Activated naive CD8-positive, alpha-beta T cell (primary cell): Measurements from ENCODE around the gene DCPS.
"Not testable (repeated sequence)": the region's sequence is repeated elsewhere in the genome, so short reads cannot be mapped to it uniquely, and the experiment has no call there.

Source experiments
- H3K27ac Mint-ChIP-seq: one replicate; pipeline ENCODE4 v1.8.0; 2021; ENCODE audit warnings: mixed read lengths
- H3K27me3 Mint-ChIP-seq: one replicate; pipeline ENCODE4 v1.8.0; 2021; ENCODE audit warnings: mixed read lengths
- H3K36me3 Mint-ChIP-seq: one replicate; pipeline ENCODE4 v1.8.0; 2021; ENCODE audit warnings: mixed read lengths
- H3K4me1 Mint-ChIP-seq: one replicate; pipeline ENCODE4 v1.8.0; 2021; ENCODE audit warnings: low read depth, mixed read lengths
- H3K4me3 Mint-ChIP-seq: one replicate; pipeline ENCODE4 v1.8.0; 2021; ENCODE audit warnings: mild to moderate bottlenecking, mixed read lengths
- H3K9me3 Mint-ChIP-seq: one replicate; pipeline ENCODE4 v1.8.0; 2021; ENCODE audit warnings: low read depth, mixed read lengths

The DCPS gene

DNA sequence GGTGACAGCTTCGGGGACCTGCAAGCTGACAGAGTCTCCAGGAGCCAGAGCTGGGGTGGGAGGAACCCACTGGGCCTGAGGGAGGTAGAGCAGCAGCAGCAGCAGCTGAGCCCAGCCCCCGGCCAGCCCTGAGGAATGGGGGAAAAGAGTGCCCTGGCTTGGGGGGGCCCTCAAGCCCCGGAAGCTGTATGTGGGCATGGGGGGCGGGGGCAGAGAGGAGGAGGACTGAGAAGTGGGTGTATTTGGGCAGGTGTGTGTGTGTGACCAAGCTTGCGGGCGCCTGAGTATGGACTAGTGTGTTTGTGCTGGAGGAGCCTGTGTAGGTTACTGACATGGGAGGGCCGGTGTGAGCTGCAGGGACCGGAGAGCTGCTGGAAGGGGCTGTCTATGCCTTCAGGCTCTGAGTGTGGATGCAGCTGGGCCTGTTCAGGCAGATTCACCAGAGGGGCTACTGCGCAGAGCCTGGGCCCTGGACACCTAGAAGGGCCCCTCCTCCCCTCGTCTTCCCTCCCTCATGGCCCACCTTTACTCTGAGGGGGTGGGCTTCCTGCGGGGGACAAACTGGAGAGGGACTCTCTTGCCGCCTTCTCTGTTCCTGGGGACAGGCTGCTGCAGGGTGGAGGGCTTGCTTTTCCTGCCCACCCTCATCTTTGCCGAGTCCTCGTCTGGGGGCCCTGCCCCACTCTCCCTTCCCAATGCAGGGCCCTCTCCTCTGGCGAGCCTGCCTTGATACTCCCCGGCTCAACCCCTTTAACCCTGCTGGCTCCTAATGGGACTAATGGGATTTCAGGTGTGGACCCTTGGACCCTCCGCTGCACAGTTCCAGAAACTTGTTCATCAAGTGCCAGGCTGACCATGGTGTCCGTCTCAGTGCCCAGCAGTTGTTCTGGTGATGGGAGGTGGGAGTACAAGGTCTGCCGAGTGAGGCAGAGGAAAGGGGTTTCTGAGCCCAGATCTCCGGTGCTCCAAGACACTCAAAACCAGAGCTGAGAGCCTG is 79.8 kb downstream of the DCPS start:
- Mint-ChIP-seq H3K4me3 (no peak overlapping the region), H3K36me3 (no peaks in the 10 kb centered on the region), H3K27me3 (no peaks in the 10 kb centered on the region)

DNA sequence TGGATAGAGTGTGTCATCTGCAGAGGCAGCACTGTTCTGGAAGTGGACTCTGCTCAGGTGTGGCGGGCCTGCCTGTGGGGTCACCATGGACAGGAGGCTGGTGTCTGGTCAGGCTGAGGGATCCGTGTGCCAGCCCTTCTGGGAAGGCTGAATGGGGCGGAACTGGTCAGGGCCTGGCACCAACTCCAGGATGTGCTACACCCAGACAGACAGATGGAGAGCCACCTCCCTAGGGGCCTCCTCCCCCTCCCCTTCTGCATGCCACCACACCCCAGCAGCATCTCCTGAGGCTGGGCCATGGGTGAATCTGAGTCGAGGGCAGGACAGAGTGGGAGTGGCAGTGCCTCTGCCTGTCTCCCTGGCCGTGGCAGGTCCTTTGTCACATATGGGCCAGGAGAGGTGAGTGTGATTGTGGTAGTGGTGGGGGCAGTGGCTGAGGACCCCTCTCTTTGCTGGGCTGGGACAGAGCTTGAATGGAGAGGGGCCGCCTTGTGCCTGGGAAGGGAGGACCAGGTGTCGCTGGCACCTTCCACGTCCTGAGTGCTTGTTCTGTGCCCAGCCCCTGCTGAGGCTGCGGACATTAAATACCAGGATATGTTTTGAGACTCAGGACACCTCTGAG is 80.7 kb downstream of the DCPS start:
- H3K36me3 Mint-ChIP-seq, result no peaks in the 10 kb centered on the region
- H3K9me3 Mint-ChIP-seq, result no peaks in the 10 kb centered on the region
- H3K27ac Mint-ChIP-seq, result no peak overlapping the region
- H3K4me1 Mint-ChIP-seq, result no peaks in the 10 kb centered on the region
- H3K4me3 Mint-ChIP-seq, result no peak overlapping the region
- no peaks in the 10 kb centered on the region for H3K27me3 Mint-ChIP-seq

More for the DNA sequence above, 79.8 kb downstream of the DCPS start:
- H3K9me3 Mint-ChIP-seq, result no peaks in the 10 kb centered on the region
- H3K4me1 Mint-ChIP-seq, result no peaks in the 10 kb centered on the region
- H3K27ac Mint-ChIP-seq, result no peak overlapping the region

DNA sequence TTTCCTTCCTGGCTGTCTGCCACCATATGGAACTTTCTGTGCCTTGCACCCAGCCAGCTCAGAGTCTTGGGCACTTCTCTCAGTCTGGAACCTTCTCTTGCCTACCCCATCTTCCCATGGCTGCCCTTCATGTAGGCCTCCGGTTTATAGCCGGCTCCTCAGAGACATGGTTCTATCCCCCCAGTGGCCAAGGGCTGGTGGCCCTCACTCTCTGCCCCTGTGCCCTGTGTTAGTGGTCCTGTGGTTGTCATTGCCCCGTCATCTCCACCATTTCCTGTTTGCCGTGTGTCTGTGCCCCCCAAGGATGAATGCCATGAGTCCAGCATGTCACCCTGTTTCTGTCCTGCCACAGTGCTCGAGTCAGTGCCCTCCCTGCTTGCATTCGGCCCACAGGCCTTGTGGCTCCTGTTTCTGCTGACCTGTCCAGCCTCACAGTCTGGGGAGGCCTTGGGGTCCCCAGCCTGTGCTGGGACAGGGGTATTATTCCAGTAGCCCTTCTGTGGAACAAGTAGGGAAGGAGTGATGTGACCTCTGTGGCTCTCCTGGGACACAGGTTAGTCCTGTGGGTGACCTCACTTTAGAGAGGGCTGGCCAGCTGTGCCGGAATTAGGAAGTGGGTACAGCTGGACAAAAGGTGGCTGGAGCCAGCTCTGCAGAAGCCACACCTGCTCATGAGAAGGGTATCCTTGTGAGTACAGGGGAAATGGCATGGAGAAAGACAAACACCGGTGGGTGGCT is 82.3 kb downstream of the DCPS start:
- H3K27me3 Mint-ChIP-seq, result no peaks in the 10 kb centered on the region
- no peak overlapping the region for H3K27ac Mint-ChIP-seq
- H3K9me3 Mint-ChIP-seq, result no peaks in the 10 kb centered on the region
- no peaks in the 10 kb centered on the region for H3K4me1 Mint-ChIP-seq
- H3K4me3 Mint-ChIP-seq, result no peak overlapping the region
- H3K36me3 Mint-ChIP-seq, result no peaks in the 10 kb centered on the region

DNA sequence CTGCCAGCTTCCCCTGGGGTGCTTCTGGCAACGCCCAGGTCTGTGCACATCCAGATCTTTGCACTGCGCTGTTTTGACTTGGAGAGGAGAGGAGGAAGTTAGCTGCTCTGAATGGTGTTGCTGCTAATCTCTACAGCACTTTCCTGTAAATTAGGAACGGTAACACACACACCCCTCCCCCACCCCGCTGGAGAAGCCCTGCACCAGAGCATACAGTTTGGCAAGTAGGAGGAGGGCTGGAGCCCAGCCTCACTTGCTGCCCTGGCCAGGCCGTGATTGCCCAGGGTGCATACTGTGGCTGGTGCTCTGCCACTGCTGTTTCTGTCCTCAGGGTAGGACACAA is 82.8 kb downstream of the DCPS start:
- H3K36me3 Mint-ChIP-seq, H3K4me3 Mint-ChIP-seq, H3K27me3 Mint-ChIP-seq, H3K9me3 Mint-ChIP-seq, H3K27ac Mint-ChIP-seq, H3K4me1 Mint-ChIP-seq: not testable (repeated sequence)

DNA sequence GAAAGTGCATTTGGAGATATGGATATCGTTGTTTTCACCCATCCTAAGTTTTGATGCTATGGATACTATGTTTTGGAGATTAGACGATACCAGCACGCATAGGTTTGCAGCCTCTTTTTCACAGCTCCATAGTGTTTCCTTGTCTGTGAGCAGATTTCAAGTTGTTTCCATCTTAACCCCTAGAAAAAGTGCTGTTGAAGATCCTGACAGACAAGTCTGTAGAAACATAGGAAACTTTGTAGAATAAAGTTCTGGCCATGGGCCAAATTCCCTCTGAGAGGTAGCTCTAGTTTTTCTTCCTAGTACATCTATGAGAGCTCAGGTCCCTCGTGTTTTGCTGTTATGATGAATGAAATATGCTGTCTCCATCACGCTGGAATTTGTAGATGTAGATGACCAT is 84.0 kb downstream of the DCPS start:
- Mint-ChIP-seq H3K36me3 (no peaks in the 10 kb centered on the region), H3K9me3 (no peaks in the 10 kb centered on the region), H3K4me3 (no peak overlapping the region), H3K27me3 (no peaks in the 10 kb centered on the region), H3K4me1 (peaks cover 2% of the 10 kb centered on the region), H3K27ac (no peak overlapping the region)

DNA sequence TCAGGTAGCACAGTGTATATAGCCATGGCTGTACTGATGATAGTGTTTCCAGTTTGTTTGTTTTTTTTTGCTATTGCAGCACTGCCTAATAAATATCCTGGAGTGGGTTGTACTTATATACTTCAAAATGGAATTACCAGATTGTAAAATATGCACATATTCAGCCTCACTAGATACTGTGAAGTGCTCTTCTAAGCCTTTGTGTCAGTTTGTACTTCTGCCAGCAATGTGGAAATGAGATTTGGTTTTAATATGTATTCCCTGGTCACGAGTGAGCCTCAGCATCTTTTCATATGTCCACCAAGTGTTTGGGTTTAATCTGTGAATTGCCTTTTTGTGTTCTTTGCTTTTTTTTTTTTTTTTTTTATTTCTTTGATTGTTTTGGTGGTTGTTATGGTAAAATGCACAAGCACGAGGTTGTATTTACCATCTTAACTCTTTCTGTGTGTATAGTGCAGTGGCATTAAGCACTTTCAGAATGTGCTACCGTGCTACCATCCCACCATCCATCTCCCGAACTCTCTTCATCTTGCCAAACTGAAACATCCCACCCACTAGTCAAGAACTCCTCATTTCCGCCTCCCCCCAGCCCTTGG is 86.5 kb downstream of the DCPS start:
- no peak overlapping the region for H3K4me3 Mint-ChIP-seq
- H3K27ac Mint-ChIP-seq, result no peak overlapping the region
- no peaks in the 10 kb centered on the region for H3K27me3 Mint-ChIP-seq
- no peaks in the 10 kb centered on the region for H3K9me3 Mint-ChIP-seq
- H3K4me1 Mint-ChIP-seq, result peaks cover 2% of the 10 kb centered on the region
- no peaks in the 10 kb centered on the region for H3K36me3 Mint-ChIP-seq

DNA sequence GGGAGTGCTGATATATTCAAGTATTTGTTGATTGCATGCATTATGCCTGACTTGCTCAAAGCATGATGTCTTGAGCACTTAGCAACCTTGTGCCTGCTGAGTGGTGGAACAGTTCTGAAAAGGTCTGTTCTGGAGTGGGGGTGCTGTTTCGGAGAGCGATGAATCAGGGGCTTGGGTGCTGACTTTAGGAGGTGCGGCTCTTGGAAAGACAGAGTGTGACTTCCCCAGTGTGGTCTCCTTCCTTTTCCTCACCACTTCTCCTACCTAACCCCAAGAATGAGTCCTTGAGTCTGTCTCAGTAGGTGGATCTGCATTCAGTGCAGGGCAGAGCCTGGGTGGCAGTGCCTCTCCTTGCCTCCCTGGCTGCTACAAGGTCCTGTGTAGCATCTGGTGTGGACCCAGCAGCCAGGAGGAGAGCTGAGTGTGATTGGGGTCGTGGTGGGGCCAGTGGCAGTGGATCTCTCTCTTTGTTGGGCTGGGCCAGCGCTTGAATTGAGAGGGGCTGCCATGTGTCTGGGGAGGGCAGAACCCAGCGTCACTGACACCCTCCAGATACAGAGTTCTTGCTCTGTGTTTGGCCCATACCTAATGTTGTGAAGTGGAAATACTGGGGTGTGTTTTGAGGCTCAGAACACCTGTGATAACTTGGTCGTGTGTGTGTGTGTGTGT is 87.6 kb downstream of the DCPS start:
- Mint-ChIP-seq H3K27ac (no peak overlapping the region), H3K4me1 (peaks cover 2% of the 10 kb centered on the region)

DNA sequence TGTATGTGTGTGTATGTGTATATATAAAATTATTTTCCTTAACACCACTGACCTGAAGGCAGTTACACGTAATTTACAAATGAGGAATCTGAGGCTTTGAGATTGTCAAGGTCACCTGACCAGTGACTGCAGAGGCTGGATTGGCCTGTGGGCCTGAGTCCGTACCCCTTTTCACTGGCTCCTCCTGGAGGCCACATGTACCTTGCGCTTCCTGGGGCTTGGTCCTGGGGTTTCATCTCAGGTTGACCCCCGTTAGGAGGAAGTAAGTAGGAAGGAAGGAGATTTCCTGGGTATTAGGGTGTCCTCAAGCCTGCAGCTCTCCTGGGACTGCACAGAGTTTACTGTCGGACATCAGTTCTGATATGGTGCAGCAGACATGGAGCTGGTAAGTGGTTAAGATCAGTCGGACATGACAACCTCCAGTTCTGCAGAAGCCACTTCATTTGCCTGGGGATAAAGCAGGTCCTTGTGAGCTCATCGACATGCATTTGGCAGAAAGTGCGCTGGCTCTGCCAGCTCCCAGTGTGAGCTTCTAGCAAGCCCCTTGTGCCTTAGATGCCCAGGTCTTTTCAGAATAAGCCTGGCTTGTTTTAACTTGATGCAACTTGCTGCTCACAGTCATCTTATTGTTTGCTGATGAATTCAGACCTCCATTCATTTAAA is 88.2 kb downstream of the DCPS start:
- no peak overlapping the region for H3K27ac Mint-ChIP-seq
- H3K27me3 Mint-ChIP-seq, result no peaks in the 10 kb centered on the region
- H3K36me3 Mint-ChIP-seq, result no peaks in the 10 kb centered on the region
- no peak overlapping the region for H3K4me3 Mint-ChIP-seq
- no peaks in the 10 kb centered on the region for H3K9me3 Mint-ChIP-seq
- peaks cover 2% of the 10 kb centered on the region for H3K4me1 Mint-ChIP-seq

More for the DNA sequence above, 87.6 kb downstream of the DCPS start:
- no peaks in the 10 kb centered on the region for H3K27me3 Mint-ChIP-seq
- no peaks in the 10 kb centered on the region for H3K36me3 Mint-ChIP-seq
- no peaks in the 10 kb centered on the region for H3K9me3 Mint-ChIP-seq
- H3K4me3 Mint-ChIP-seq, result no peak overlapping the region

DNA sequence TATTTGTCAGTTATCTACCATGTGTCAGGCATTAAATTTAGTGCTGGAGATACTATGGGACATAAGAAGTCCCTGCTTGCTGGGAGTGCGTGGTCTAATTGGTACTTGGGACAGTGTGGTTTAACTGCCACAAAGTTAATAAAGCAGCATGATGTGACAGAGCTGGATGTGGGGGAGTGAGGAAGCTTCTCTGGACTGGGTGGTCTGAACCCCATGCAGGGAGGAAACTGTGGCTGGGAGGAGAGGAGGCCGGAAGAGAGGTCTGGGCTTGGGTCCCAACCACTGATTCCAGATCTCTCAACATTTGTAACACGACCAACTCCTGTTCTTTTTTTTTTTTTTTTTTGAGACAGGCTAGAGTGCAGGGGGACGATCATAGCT is 88.8 kb downstream of the DCPS start:
- no peak overlapping the region for H3K4me3 Mint-ChIP-seq
- H3K27ac Mint-ChIP-seq, result no peak overlapping the region
- H3K4me1 Mint-ChIP-seq, result peaks cover 2% of the 10 kb centered on the region
- H3K36me3 Mint-ChIP-seq, result no peaks in the 10 kb centered on the region
- no peaks in the 10 kb centered on the region for H3K27me3 Mint-ChIP-seq
- H3K9me3 Mint-ChIP-seq, result no peaks in the 10 kb centered on the region

DNA sequence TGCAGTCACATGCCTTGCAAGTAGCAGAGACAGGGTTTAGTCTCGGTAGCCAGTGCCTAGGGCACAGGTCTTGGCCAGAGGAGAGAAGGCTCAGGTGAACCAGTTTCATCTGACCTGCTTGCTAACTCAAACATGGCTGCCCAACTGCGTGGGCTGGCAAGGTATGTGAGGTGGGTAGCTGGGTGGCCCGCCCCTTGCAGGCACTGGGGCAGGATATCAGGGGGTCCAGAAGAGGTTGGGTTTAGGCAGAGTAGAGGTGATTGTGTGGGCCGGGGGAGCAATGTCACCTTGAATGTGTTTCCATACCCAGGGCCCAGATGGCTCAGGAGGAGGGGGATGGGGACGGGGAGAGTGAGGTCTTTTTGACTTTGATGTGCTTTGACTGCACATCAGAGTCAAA is 89.3 kb downstream of the DCPS start:
- no peaks in the 10 kb centered on the region for H3K9me3 Mint-ChIP-seq
- no peak overlapping the region for H3K27ac Mint-ChIP-seq
- H3K4me1 Mint-ChIP-seq, result peaks cover 2% of the 10 kb centered on the region
- no peak overlapping the region for H3K4me3 Mint-ChIP-seq
- no peaks in the 10 kb centered on the region for H3K36me3 Mint-ChIP-seq
- no peaks in the 10 kb centered on the region for H3K27me3 Mint-ChIP-seq

DNA sequence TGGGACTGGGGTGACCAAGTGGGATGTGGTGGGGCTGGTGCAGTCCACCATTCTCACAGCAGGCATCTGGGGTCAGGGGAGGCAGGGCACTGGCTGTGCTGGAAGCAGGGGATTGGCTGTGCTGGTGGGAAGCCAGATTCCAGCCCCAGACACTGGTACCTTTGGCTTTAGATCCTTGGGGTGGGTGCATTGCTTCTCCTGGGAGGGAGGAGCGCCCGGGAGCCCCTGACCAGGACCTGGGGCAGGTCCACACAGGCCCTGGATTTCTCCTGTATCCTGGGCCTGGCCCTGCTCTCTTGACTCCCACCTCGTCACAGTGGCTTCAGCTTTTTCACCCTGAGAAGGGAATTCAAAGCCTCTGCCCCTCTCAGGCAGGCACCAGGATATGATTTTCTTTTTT is 90.2 kb downstream of the DCPS start:
- H3K4me1 Mint-ChIP-seq, result peaks cover 2% of the 10 kb centered on the region
- no peaks in the 10 kb centered on the region for H3K9me3 Mint-ChIP-seq
- H3K27me3 Mint-ChIP-seq, result no peaks in the 10 kb centered on the region
- H3K4me3 Mint-ChIP-seq, result no peak overlapping the region
- H3K27ac Mint-ChIP-seq, result no peak overlapping the region
- H3K36me3 Mint-ChIP-seq, result no peaks in the 10 kb centered on the region

DNA sequence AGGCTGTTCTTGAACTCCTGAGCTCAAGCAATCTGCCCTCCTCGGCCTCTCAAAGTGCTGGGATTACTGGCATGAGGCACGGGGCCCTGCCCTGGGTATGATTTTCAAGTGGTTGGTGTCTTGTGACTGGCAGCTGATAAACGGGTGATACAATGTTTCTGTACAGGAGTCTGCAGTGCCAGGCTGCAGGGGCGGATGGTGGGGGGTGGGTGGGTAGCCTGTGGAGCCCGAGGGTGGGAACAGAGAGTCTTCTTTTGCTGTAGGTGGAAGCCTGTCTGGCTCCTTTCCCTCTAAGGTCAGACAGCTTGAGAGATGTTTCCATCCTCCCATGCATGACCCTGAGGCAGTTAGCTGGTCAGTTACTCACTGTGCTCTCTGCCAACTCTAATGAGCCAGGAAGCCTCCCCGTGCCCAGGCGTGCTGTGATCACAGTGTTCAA is 90.8 kb downstream of the DCPS start:
- H3K27me3 Mint-ChIP-seq, H3K27ac Mint-ChIP-seq, H3K36me3 Mint-ChIP-seq, H3K4me1 Mint-ChIP-seq, H3K9me3 Mint-ChIP-seq, H3K4me3 Mint-ChIP-seq: not testable (repeated sequence)
